PC-9 (cell line): ENCODE data around the gene LAMA2. TPM values are rescaled to one million over a fixed set of nuclear protein-coding genes. Genes with fewer than 3 reads are reported as not detected.

Experiments
- BruUV-seq: library from RNA; stranded (reverse); fragments of 400-500 nt; replicated peaks from 2 replicates; lab custom pipeline; 2021; lab: Mats Ljungman, UMichigan
- CTCF ChIA-PET: fragments of 300-600 bp; sonication (Branson Sonifier 250); formaldehyde crosslinking; loops from one replicate; lab custom pipeline; 2022; ENCODE audit warnings: antibody characterized with exemption; lab: Charles Lee
- POLR2A ChIA-PET: fragments of 300-600 bp; sonication (Branson Sonifier 250); formaldehyde crosslinking; loops from one replicate; lab custom pipeline; 2022; ENCODE audit warnings: antibody characterized with exemption; ENCODE audit not compliant: unreplicated experiment; lab: Charles Lee
- DNase-seq, 2 experiments: peaks; one replicate each; pipeline versions ENCODE4 v3.0.0 to v3.0.0-alpha.2; 2015 to 2022; ENCODE audit warnings: mixed read lengths in 1 of 2
- H2AFZ ChIP-seq: fragments of 200-600 bp; sonication (generic); 2 replicates; pipeline ENCODE4 v1.8.1; 2017; ENCODE audit warnings: antibody characterized with exemption
- H3F3A ChIP-seq: fragments of 200-600 bp; sonication (generic); 2 replicates; pipeline ENCODE4 v1.8.1; 2017; ENCODE audit warnings: antibody characterized with exemption, mild to moderate bottlenecking, low read depth; ENCODE audit not compliant: insufficient read depth
- H3K27ac ChIP-seq: fragments of 200-600 bp; sonication (generic); 2 replicates; pipeline ENCODE4 v1.6.1; 2016; ENCODE audit warnings: mixed run types
- H3K27me3 ChIP-seq: fragments of 200-600 bp; sonication (generic); 2 replicates; pipeline ENCODE4 v1.6.1; 2016; ENCODE audit warnings: low read depth, mixed run types; ENCODE audit not compliant: insufficient read depth
- H3K36me3 ChIP-seq: fragments of 200-600 bp; sonication (generic); 2 replicates; pipeline ENCODE4 v1.6.1; 2016; ENCODE audit warnings: low read depth, mixed run types
- H3K4me1 ChIP-seq: fragments of 200-600 bp; sonication (generic); replicated peaks from 2 replicates; pipeline ENCODE4 v1.6.1; 2016; ENCODE audit warnings: mixed run types; ENCODE audit not compliant: insufficient read depth
- H3K4me2 ChIP-seq: fragments of 200-600 bp; sonication (generic); 2 replicates; pipeline ENCODE4 v1.6.1; 2017; ENCODE audit warnings: mixed run types
- H3K4me3 ChIP-seq: fragments of 200-600 bp; sonication (generic); 2 replicates; pipeline ENCODE4 v1.6.1; 2016; ENCODE audit warnings: mixed run types
- H3K79me2 ChIP-seq: fragments of 200-600 bp; sonication (generic); 2 replicates; pipeline ENCODE4 v1.6.1; 2017; ENCODE audit warnings: low read depth, mixed run types
- H3K9me2 ChIP-seq: fragments of 200-600 bp; sonication (generic); 2 replicates; pipeline ENCODE4 v1.8.1; 2017; ENCODE audit warnings: mild to moderate bottlenecking; ENCODE audit not compliant: insufficient read depth
- H3K9me3 ChIP-seq: fragments of 200-600 bp; sonication (generic); 2 replicates; pipeline ENCODE4 v1.8.1; 2016; ENCODE audit warnings: low read depth; ENCODE audit not compliant: insufficient read depth
- H4K20me1 ChIP-seq: fragments of 200-600 bp; sonication (generic); 2 replicates; pipeline ENCODE4 v1.8.1; 2017; ENCODE audit not compliant: insufficient read depth
- EZH2 ChIP-seq: fragments of 200-600 bp; sonication (generic); IDR thresholded peaks from 2 replicates; pipeline ENCODE4 v1.8.0; 2017; ENCODE audit warnings: antibody characterized with exemption, low read depth
- intact Hi-C: fragments of 100-400 bp; cut with micrococcal nuclease; formaldehyde crosslinking; loops from one replicate; pipeline ENCODE4 v1.10.0; 2022; ENCODE audit not compliant: unreplicated experiment
- total RNA-seq: library from RNA; stranded (reverse); gene quantifications from 2 replicates; pipeline ENCODE4 v1.2.3, GENCODE V29; 2021
- TF ChIP-seq, protein P1 (sequence below): fragments of 200-600 bp; sonication (generic); conservative IDR thresholded peaks from 2 replicates; pipeline ENCODE4 v1.6.1; 2017; ENCODE audit warnings: mixed run types, antibody characterized with exemption, mild to moderate bottlenecking, moderate library complexity

LAMA2 gene
- total RNA-seq, 1 experiment from 2014 or later = 2.8 TPM

DNA sequence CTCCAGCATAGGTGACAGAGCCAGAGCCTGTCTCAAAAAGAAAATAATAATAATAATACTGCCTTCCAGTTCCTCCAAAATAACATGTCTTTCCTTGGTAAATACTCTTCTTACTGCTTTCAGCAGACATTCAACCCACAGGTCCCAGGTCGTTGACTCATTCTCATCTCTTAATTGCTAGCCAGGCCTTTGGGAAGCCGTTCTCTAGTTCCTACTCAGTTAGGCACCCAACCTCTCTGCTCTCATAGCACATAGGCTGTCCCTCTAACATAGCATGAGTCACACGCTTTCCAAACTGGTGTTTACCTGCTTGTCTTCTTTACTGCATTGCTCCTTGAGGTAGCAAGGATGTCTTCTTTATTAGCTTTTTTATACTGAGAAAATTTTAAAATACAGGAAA is 98.8 kb downstream of the LAMA2 start:
- Histone ChIP-seq H3K4me3 (no peak overlapping the region), H3K4me2 (no peak overlapping the region), H3K36me3 (no peaks in the 10 kb centered on the region), H3F3A (no peaks in the 10 kb centered on the region), H3K79me2 (no peaks in the 10 kb centered on the region), H3K27me3 (no peaks in the 10 kb centered on the region), H3K9me3 (no peaks in the 10 kb centered on the region), H2AFZ (no peak overlapping the region), H3K27ac (no peak overlapping the region), H4K20me1 (no peaks in the 10 kb centered on the region), H3K4me1 (no peaks in the 10 kb centered on the region), H3K9me2 (no peaks in the 10 kb centered on the region)
- TF ChIP-seq, protein P1, sequence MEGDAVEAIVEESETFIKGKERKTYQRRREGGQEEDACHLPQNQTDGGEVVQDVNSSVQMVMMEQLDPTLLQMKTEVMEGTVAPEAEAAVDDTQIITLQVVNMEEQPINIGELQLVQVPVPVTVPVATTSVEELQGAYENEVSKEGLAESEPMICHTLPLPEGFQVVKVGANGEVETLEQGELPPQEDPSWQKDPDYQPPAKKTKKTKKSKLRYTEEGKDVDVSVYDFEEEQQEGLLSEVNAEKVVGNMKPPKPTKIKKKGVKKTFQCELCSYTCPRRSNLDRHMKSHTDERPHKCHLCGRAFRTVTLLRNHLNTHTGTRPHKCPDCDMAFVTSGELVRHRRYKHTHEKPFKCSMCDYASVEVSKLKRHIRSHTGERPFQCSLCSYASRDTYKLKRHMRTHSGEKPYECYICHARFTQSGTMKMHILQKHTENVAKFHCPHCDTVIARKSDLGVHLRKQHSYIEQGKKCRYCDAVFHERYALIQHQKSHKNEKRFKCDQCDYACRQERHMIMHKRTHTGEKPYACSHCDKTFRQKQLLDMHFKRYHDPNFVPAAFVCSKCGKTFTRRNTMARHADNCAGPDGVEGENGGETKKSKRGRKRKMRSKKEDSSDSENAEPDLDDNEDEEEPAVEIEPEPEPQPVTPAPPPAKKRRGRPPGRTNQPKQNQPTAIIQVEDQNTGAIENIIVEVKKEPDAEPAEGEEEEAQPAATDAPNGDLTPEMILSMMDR = no peak
- TF ChIP-seq EZH2 = no peak
- intact Hi-C loops = no loop called here
- no peak for DNase-seq
- no TSS peak for BruUV-seq
- POLR2A ChIA-PET = no interaction called here
- CTCF ChIA-PET = no interaction called here

DNA sequence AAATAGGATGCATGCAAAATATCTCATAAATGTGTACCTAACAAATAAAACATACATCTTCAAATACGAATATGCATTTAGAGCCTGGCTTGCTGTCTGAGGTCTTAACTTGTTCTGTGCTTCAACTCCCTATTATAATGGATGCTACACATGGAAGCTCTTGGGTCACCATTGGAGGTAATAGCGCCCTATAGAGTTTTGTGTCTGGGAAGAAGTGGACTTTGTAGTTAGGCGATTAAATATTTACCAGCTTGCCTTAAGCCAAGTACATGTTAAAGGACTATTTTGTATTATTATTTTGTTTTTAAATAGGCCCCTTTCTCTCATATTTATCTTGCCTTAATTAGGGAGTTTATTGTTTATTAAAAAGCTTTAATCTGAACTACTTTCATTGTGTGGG is 107.4 kb downstream of the LAMA2 start:
- POLR2A ChIA-PET = no interaction called here
- Histone ChIP-seq H4K20me1 (no peaks in the 10 kb centered on the region), H3K36me3 (no peaks in the 10 kb centered on the region)

DNA sequence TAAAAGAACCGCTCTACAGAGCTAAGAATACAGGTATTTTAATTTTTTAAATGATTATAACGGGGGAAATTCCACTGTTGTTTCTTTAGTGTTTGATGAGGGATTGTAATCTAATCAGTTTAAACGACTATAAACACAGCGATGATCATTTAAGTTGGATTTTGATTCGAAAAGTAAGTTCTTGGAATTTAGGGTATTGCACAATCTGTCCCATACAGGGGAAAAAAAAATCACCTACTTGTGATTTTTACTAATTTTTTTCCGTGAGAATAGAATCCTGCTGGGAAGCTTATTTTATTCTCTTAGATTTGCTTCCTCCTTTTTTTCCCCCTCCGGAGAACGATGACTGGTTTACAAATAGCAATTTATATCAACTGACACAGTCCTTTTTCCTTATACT is 108.0 kb downstream of the LAMA2 start:
- Histone ChIP-seq H3K4me3 (no peak overlapping the region), H3K79me2 (no peaks in the 10 kb centered on the region), H3K36me3 (no peaks in the 10 kb centered on the region), H3K9me3 (no peaks in the 10 kb centered on the region), H2AFZ (no peak overlapping the region), H4K20me1 (no peaks in the 10 kb centered on the region), H3F3A (no peaks in the 10 kb centered on the region), H3K9me2 (no peaks in the 10 kb centered on the region), H3K27me3 (no peaks in the 10 kb centered on the region), H3K4me1 (no peaks in the 10 kb centered on the region), H3K4me2 (no peak overlapping the region), H3K27ac (no peak overlapping the region)
- intact Hi-C loops = no loop called here
- no TSS peak for BruUV-seq
- CTCF ChIA-PET = no interaction called here
- TF ChIP-seq EZH2 = no peak
- TF ChIP-seq, protein P1 = no peak
- DNase-seq = no peak
- POLR2A ChIA-PET = no interaction called here

More for the DNA sequence above, 107.4 kb downstream of the LAMA2 start:
- TF ChIP-seq, protein P1 = no peak
- TF ChIP-seq EZH2 = no peak
- no peaks in the 10 kb centered on the region for H3K9me3 ChIP-seq
- CTCF ChIA-PET = no interaction called here
- H3K27ac ChIP-seq = no peak overlapping the region
- no peaks in the 10 kb centered on the region for H3K9me2 ChIP-seq
- BruUV-seq = no TSS peak
- H3F3A ChIP-seq = no peaks in the 10 kb centered on the region
- DNase-seq = no peak
- H2AFZ ChIP-seq = no peak overlapping the region
- H3K27me3 ChIP-seq = no peaks in the 10 kb centered on the region
- H3K4me3 ChIP-seq = no peak overlapping the region
- H3K4me2 ChIP-seq = no peak overlapping the region
- intact Hi-C loops = no loop called here
- H3K4me1 ChIP-seq = no peaks in the 10 kb centered on the region
- no peaks in the 10 kb centered on the region for H3K79me2 ChIP-seq
